Lower leg skin (tissue), 4 donors: ENCODE data around the gene SLC44A3. TPM values are rescaled to one million over a fixed set of nuclear protein-coding genes. Genes with fewer than 3 reads are reported as not detected.

Experiments
- DNase-seq, 2 donors: peaks; one replicate each; pipeline ENCODE4 v3.0.0-alpha.2; 2019; ENCODE audit warnings: low spot score in 2 of 2
- H3K4me3 ChIP-seq: fragments of 200-600 bp; sonication (generic); 2 replicates; pipeline ENCODE4 v1.5.1; 2017; ENCODE audit warnings: mild to moderate bottlenecking, low read depth; ENCODE audit not compliant: poor library complexity, severe bottlenecking
- CTCF ChIP-seq, 3 donors: fragments of 450-650 bp; IDR thresholded peaks; one replicate each; pipeline ENCODE4 v1.5.1; 2016; ENCODE audit warnings: antibody characterized with exemption in 3 of 3, mild to moderate bottlenecking in 3 of 3, moderate library complexity in 2 of 3
- POLR2A ChIP-seq, 2 donors: fragments of 450-650 bp; IDR thresholded peaks; one replicate each; pipeline ENCODE4 v1.6.1; 2016 to 2017; ENCODE audit warnings: antibody characterized with exemption in 2 of 2, mild to moderate bottlenecking in 1 of 2, moderate library complexity in 1 of 2
- WGBS, 2 donors: methylation state at CpG; one replicate each; pipeline ENCODE4 v1.1.5; 2018; 5-methylcytosine and 5-hydroxymethylcytosine counted together
- intact Hi-C: fragments of 100-400 bp; cut with DNase I; formaldehyde crosslinking; loops from one replicate; pipeline ENCODE4 v1.15.0; 2023; ENCODE audit warnings: low total_unique reads
- total RNA-seq, 4 donors: library from RNA; depleted of rRNA; stranded (reverse); fragments of >200 nt; gene quantifications; one replicate each; pipeline ENCODE4 v1.1.0, GENCODE V29; 2016

Gene SLC44A3
- total RNA-seq, 4 donors from 2014 or later, result 5.4 to 10.5 (median 6.1) TPM

- 72 to 81% methylated on average over 3 of the region's 3 CpGs for WGBS, 2 donors
Observed at GRCh38 chr1:94876362-94876761, 56.2 kb downstream of the SLC44A3 start.

GRCh38 chr1:94878329-94878728 is 58.2 kb downstream of the SLC44A3 start:
- H3K4me3 ChIP-seq, result no peak overlapping the region
- DNase-seq, result no peak
- TF ChIP-seq POLR2A (IDR thresholded peaks at IDR 0.05) (no peak), CTCF (IDR thresholded peaks at IDR 0.05) (no peak)
- intact Hi-C loops, result no loop called here
- 89 to 95% methylated on average over 5 of the region's 5 CpGs for WGBS, 2 donors

More at GRCh38 chr1:94876362-94876761, 56.2 kb downstream of the SLC44A3 start:
- no peak for TF ChIP-seq POLR2A (IDR thresholded peaks at IDR 0.05)
- TF ChIP-seq CTCF (IDR thresholded peaks at IDR 0.05), result no peak
- DNase-seq, result no peak
- no peak overlapping the region for H3K4me3 ChIP-seq
- intact Hi-C loops, result no loop called here

- 25 to 44% methylated on average over 4 of the region's 4 CpGs for WGBS, 2 donors
- H3K4me3 ChIP-seq, result no peak overlapping the region
- TF ChIP-seq CTCF (IDR thresholded peaks at IDR 0.05) (no peak), POLR2A (IDR thresholded peaks at IDR 0.05) (no peak)
- intact Hi-C loops, result no loop called here
- no peak for DNase-seq
Observed at GRCh38 chr1:94883691-94884090, 63.5 kb downstream of the SLC44A3 start.

GRCh38 chr1:94884106-94884505 is 63.9 kb downstream of the SLC44A3 start:
- H3K4me3 ChIP-seq, result no peak overlapping the region
- no peak for DNase-seq

GRCh38 chr1:94884507-94884906 is 64.3 kb downstream of the SLC44A3 start:
- intact Hi-C loops, result no loop called here
- no peak for DNase-seq
- TF ChIP-seq POLR2A (IDR thresholded peaks at IDR 0.05), result no peak
- no peak for TF ChIP-seq CTCF (IDR thresholded peaks at IDR 0.05)
- H3K4me3 ChIP-seq, result no peak overlapping the region
- WGBS, 2 donors, result 54 to 74% methylated on average over 6 of the region's 6 CpGs

More at GRCh38 chr1:94884106-94884505, 63.9 kb downstream of the SLC44A3 start:
- 29 to 35% methylated on average over 6 of the region's 6 CpGs for WGBS, 2 donors
- TF ChIP-seq CTCF (IDR thresholded peaks at IDR 0.05) (no peak), POLR2A (IDR thresholded peaks at IDR 0.05) (no peak)
- intact Hi-C loops, result no loop called here

GRCh38 chr1:94886361-94886760 is 66.2 kb downstream of the SLC44A3 start:
- 77 to 85% methylated on average over 5 of the region's 5 CpGs for WGBS, 2 donors
- no peak overlapping the region for H3K4me3 ChIP-seq
- no peak for TF ChIP-seq POLR2A (IDR thresholded peaks at IDR 0.05)
- TF ChIP-seq CTCF (IDR thresholded peaks at IDR 0.05), result no peak
- DNase-seq, result no peak
- intact Hi-C loops, result no loop called here
